Activated CD8-positive, alpha-beta T cell treated with anti-CD3 and anti-CD28 coated beads for 36 hours (primary cell): ENCODE data around the gene CD99. TPM values are rescaled to one million over a fixed set of nuclear protein-coding genes. Genes with fewer than 3 reads are reported as not detected.

Source experiments
- ATAC-seq: fragments of 200-7000 bp; cut with Tn5 transposase; one replicate; pipeline ENCODE4 v1.10.0; 2021; ENCODE audit warnings: mild to moderate bottlenecking, moderate library complexity
- CTCF ChIA-PET: fragments of 350-600 bp; sonication (Branson Sonifier 250); formaldehyde crosslinking; loops from one replicate; lab custom pipeline; 2021; ENCODE audit warnings: antibody characterized with exemption; lab: Charles Lee
- POLR2A ChIA-PET: fragments of 350-600 bp; sonication (Branson Sonifier 250); formaldehyde crosslinking; loops from one replicate; lab custom pipeline; 2021; ENCODE audit warnings: antibody characterized with exemption; lab: Charles Lee
- DNase-seq: peaks from one replicate; pipeline ENCODE4 v3.0.0-alpha.2; 2020
- H3K27ac Mint-ChIP-seq: one replicate; pipeline ENCODE4 v1.8.0; 2021; ENCODE audit warnings: mild to moderate bottlenecking, mixed read lengths
- H3K27me3 Mint-ChIP-seq: one replicate; pipeline ENCODE4 v1.8.0; 2021; ENCODE audit warnings: mixed read lengths
- H3K36me3 Mint-ChIP-seq: one replicate; pipeline ENCODE4 v1.8.0; 2021; ENCODE audit warnings: low read depth, mixed read lengths
- H3K4me1 Mint-ChIP-seq: one replicate; pipeline ENCODE4 v1.8.0; 2021; ENCODE audit warnings: low read depth, mixed read lengths
- H3K4me3 Mint-ChIP-seq: one replicate; pipeline ENCODE4 v1.8.0; 2021; ENCODE audit warnings: mild to moderate bottlenecking, moderate library complexity, mixed read lengths
- H3K9me3 Mint-ChIP-seq: one replicate; pipeline ENCODE4 v1.8.0; 2021; ENCODE audit warnings: mixed read lengths
- CTCF ChIP-seq: fragments of 200-600 bp; IDR thresholded peaks from one replicate; pipeline ENCODE4 v1.8.0; 2022; ENCODE audit warnings: antibody characterized with exemption, mild to moderate bottlenecking
- intact Hi-C: fragments of 100-400 bp; cut with micrococcal nuclease; formaldehyde crosslinking; loops from one replicate; pipeline ENCODE4 v1.10.0; 2022
- total RNA-seq, 2 experiments: library from RNA; stranded (reverse); gene quantifications; one replicate each; pipeline ENCODE4 v1.2.3, GENCODE V29; 2021

Gene CD99
- total RNA-seq, 2 experiments from 2014 or later: 121 to 123 TPM

- Mint-ChIP-seq H3K27ac (no peak overlapping the region), H3K36me3 (no peaks in the 10 kb centered on the region), H3K9me3 (no peaks in the 10 kb centered on the region), H3K4me1 (peaks cover 9% of the 10 kb centered on the region), H3K27me3 (peaks cover 2% of the 10 kb centered on the region), H3K4me3 (no peak overlapping the region)
- DNase-seq: no peak
- ATAC-seq: no peak
- ChIA-PET POLR2A (no interaction called here), CTCF (no interaction called here)
- intact Hi-C loops: no loop called here
- TF ChIP-seq CTCF: no peak
Measured at GRCh38 chrX:2781226-2781571, 90.1 kb downstream of the CD99 start.

GRCh38 chrX:2781698-2782097 lies 90.6 kb downstream of the CD99 start:
- Mint-ChIP-seq H3K27ac (no peak overlapping the region), H3K4me1 (peaks cover 9% of the 10 kb centered on the region), H3K9me3 (no peaks in the 10 kb centered on the region), H3K27me3 (peaks cover 2% of the 10 kb centered on the region), H3K4me3 (no peak overlapping the region), H3K36me3 (no peaks in the 10 kb centered on the region)
- intact Hi-C loops: no loop called here
- POLR2A ChIA-PET: no interaction called here
- no peak for ATAC-seq
- CTCF ChIA-PET: no interaction called here
- no peak for DNase-seq
- TF ChIP-seq CTCF: no peak

GRCh38 chrX:2782171-2782570 lies 91.1 kb downstream of the CD99 start:
- no peak for TF ChIP-seq CTCF
- H3K27me3 Mint-ChIP-seq: peaks cover 2% of the 10 kb centered on the region
- H3K4me3 Mint-ChIP-seq: no peak overlapping the region
- POLR2A ChIA-PET: no interaction called here
- intact Hi-C loops: no loop called here
- H3K4me1 Mint-ChIP-seq: peaks cover 9% of the 10 kb centered on the region
- ATAC-seq (no peak), DNase-seq (no peak)
- H3K27ac Mint-ChIP-seq: no peak overlapping the region
- CTCF ChIA-PET: no interaction called here
- H3K36me3 Mint-ChIP-seq: no peaks in the 10 kb centered on the region
- no peaks in the 10 kb centered on the region for H3K9me3 Mint-ChIP-seq

- no peak for TF ChIP-seq CTCF
- Mint-ChIP-seq H3K27me3 (peaks cover 2% of the 10 kb centered on the region), H3K4me3 (no peak overlapping the region), H3K9me3 (no peaks in the 10 kb centered on the region), H3K36me3 (no peaks in the 10 kb centered on the region), H3K27ac (no peak overlapping the region), H3K4me1 (peaks cover 9% of the 10 kb centered on the region)
- ChIA-PET CTCF (no interaction called here), POLR2A (no interaction called here)
- ATAC-seq (no peak), DNase-seq (no peak)
- intact Hi-C loops: no loop called here
Measured at GRCh38 chrX:2782778-2783177, 91.7 kb downstream of the CD99 start.

GRCh38 chrX:2784026-2784425 lies 92.9 kb downstream of the CD99 start:
- H3K4me1 Mint-ChIP-seq: peaks cover 9% of the 10 kb centered on the region
- peaks cover 2% of the 10 kb centered on the region for H3K27me3 Mint-ChIP-seq
- ChIA-PET POLR2A (no interaction called here), CTCF (no interaction called here)
- no peak for TF ChIP-seq CTCF
- ATAC-seq: no peak
- H3K36me3 Mint-ChIP-seq: no peaks in the 10 kb centered on the region
- H3K4me3 Mint-ChIP-seq: no peak overlapping the region
- DNase-seq: no peak
- no peaks in the 10 kb centered on the region for H3K9me3 Mint-ChIP-seq
- intact Hi-C loops: no loop called here
- H3K27ac Mint-ChIP-seq: no peak overlapping the region
